GM23338 (cell line): ENCODE results near the gene CD9. TPM values are rescaled to one million over a fixed set of nuclear protein-coding genes. Genes with fewer than 3 reads are reported as not detected.

ENCODE experiments used
- ATAC-seq: fragments of 200-7000 bp; cut with Tn5 transposase; 3 replicates; pipeline ENCODE4 v1.9.1; 2020
- DNase-seq: peaks from one replicate; pipeline ENCODE4 v3.0.0-alpha.2; 2015; ENCODE audit warnings: low spot score
- H2AFZ ChIP-seq: fragments of 200-600 bp; sonication (generic); 2 replicates; pipeline ENCODE4 v1.8.0; 2016; ENCODE audit warnings: antibody characterized with exemption, mild to moderate bottlenecking, moderate library complexity
- H3F3A ChIP-seq: fragments of 200-600 bp; sonication (generic); replicated peaks from 2 replicates; pipeline ENCODE4 v1.8.0; 2017; ENCODE audit warnings: antibody characterized with exemption, mixed run types, low read depth
- H3K27ac ChIP-seq: fragments of 200-600 bp; sonication (generic); 2 replicates; pipeline ENCODE4 v1.6.1; 2016; ENCODE audit warnings: low read depth
- H3K27me3 ChIP-seq: fragments of 200-600 bp; sonication (generic); 2 replicates; pipeline ENCODE4 v1.8.0; 2016; ENCODE audit warnings: mild to moderate bottlenecking, mixed run types, moderate library complexity; ENCODE audit not compliant: insufficient read depth
- H3K36me3 ChIP-seq: fragments of 200-600 bp; sonication (generic); 2 replicates; pipeline ENCODE4 v1.8.0; 2016; ENCODE audit warnings: mild to moderate bottlenecking; ENCODE audit not compliant: insufficient read depth
- H3K4me1 ChIP-seq: fragments of 200-600 bp; sonication (generic); 2 replicates; pipeline ENCODE4 v1.8.0; 2016; ENCODE audit warnings: mild to moderate bottlenecking, moderate library complexity; ENCODE audit not compliant: insufficient read depth
- H3K4me2 ChIP-seq: fragments of 200-600 bp; sonication (generic); 2 replicates; pipeline ENCODE4 v1.7.1; 2017; ENCODE audit warnings: mixed run types
- H3K4me3 ChIP-seq: fragments of 200-600 bp; sonication (generic); 2 replicates; pipeline ENCODE4 v1.6.1; 2016; ENCODE audit warnings: mixed run types
- H3K79me2 ChIP-seq: fragments of 200-600 bp; sonication (generic); replicated peaks from 2 replicates; pipeline ENCODE4 v1.8.0; 2017; ENCODE audit warnings: mild to moderate bottlenecking; ENCODE audit not compliant: insufficient read depth
- H3K9me2 ChIP-seq: fragments of 200-600 bp; sonication (generic); 2 replicates; pipeline ENCODE4 v1.8.0; 2017; ENCODE audit not compliant: insufficient read depth
- H4K20me1 ChIP-seq: fragments of 200-600 bp; sonication (generic); replicated peaks from 2 replicates; pipeline ENCODE4 v1.8.0; 2017; ENCODE audit warnings: mild to moderate bottlenecking; ENCODE audit not compliant: insufficient read depth
- H3K27ac Mint-ChIP-seq: 2 replicates; pipeline ENCODE4 v1.8.0; 2020; ENCODE audit warnings: inconsistent platforms, mild to moderate bottlenecking, moderate library complexity, mixed read lengths
- H3K27me3 Mint-ChIP-seq: 3 replicates; pipeline ENCODE4 v1.8.0; 2022; ENCODE audit warnings: low read depth, mild to moderate bottlenecking, moderate library complexity, mixed read lengths, inconsistent platforms; ENCODE audit not compliant: insufficient read depth, poor library complexity
- H3K36me3 Mint-ChIP-seq: 3 replicates; pipeline ENCODE4 v1.8.0; 2021; ENCODE audit warnings: low read depth, mild to moderate bottlenecking, inconsistent platforms, moderate library complexity, mixed read lengths
- H3K4me1 Mint-ChIP-seq: 3 replicates; pipeline ENCODE4 v1.8.0; 2020; ENCODE audit warnings: mild to moderate bottlenecking, inconsistent platforms, mixed read lengths
- H3K4me3 Mint-ChIP-seq: 3 replicates; pipeline ENCODE4 v1.8.0; 2021; ENCODE audit warnings: moderate library complexity, mild to moderate bottlenecking, inconsistent platforms, mixed read lengths
- H3K9me3 Mint-ChIP-seq: 3 replicates; pipeline ENCODE4 v1.8.0; 2020; ENCODE audit warnings: moderate library complexity, mild to moderate bottlenecking, inconsistent platforms, mixed read lengths
- CREB1 ChIP-seq: fragments of 250-450 bp; sonication (Bioruptor Pico); IDR thresholded peaks from 2 replicates; pipeline ENCODE4 v1.5.0; 2020; ENCODE audit warnings: low read depth, mild to moderate bottlenecking, moderate library complexity
- ETS1 ChIP-seq: IDR thresholded peaks from 2 replicates; pipeline ENCODE4 v1.6.1; 2016; ENCODE audit warnings: antibody characterized with exemption
- EZH2 ChIP-seq: fragments of 200-600 bp; sonication (generic); IDR thresholded peaks from one replicate; pipeline ENCODE4 v1.8.0; 2017; ENCODE audit warnings: antibody characterized with exemption, mild to moderate bottlenecking, low read depth; ENCODE audit not compliant: unreplicated experiment
- REST ChIP-seq: IDR thresholded peaks from one replicate; pipeline ENCODE4 v1.6.1; 2018; ENCODE audit warnings: antibody characterized with exemption; ENCODE audit not compliant: unreplicated experiment
- STAT1 ChIP-seq: IDR thresholded peaks from one replicate; pipeline ENCODE4 v1.6.1; 2016; ENCODE audit warnings: antibody characterized with exemption; ENCODE audit not compliant: unreplicated experiment
- ZNF331 ChIP-seq: fragments of 250-450 bp; sonication (Bioruptor Pico); IDR thresholded peaks from 2 replicates; pipeline ENCODE4 v1.5.0; 2020; ENCODE audit warnings: low read depth, mild to moderate bottlenecking, moderate library complexity
- ZNF462 ChIP-seq: fragments of 250-450 bp; sonication (Bioruptor Pico); IDR thresholded peaks from 2 replicates; pipeline ENCODE4 v1.5.0; 2020; ENCODE audit warnings: mild to moderate bottlenecking, moderate library complexity
- polyA plus RNA-seq: library from polyadenylated mRNA; unstranded; fragments of >200 nt; fragmentation: Nextera tagmentation; extraction: Ambion mirVana; gene quantifications from 2 replicates; pipeline ENCODE4 v1.2.1, GENCODE V29; 2016
- total RNA-seq: library from RNA; depleted of rRNA; stranded (reverse); fragments of >200 nt; shearing (Covaris generic); gene quantifications from 2 replicates; pipeline ENCODE4 v1.2.3, GENCODE V29; 2014

Gene CD9
- total and polyA plus RNA-seq, 2 experiments from 2014 or later = 222 to 251 TPM

- TF ChIP-seq ZNF462 (CRISPR knock-in tag) = no peak
- no peak for TF ChIP-seq EZH2
Observed at GRCh38 chr12:6222078-6222654, 22.0 kb downstream of the CD9 start (continued).

GRCh38 chr12:6223545-6223944, 23.3 kb downstream of the CD9 start:
- Mint-ChIP-seq H3K27me3 (peaks cover 5% of the 10 kb centered on the region), H3K4me3 (no peak overlapping the region), H3K36me3 (peaks cover 51% of the 10 kb centered on the region), H3K4me1 (peaks cover 33% of the 10 kb centered on the region), H3K9me3 (no peaks in the 10 kb centered on the region), H3K27ac (no peak overlapping the region)
- no peak overlapping the region for H3K4me3 ChIP-seq
- no peak for DNase-seq
- H3K9me2 ChIP-seq = no peaks in the 10 kb centered on the region
- no peak overlapping the region for H3K4me2 ChIP-seq
- peaks cover 13% of the 10 kb centered on the region for H3K36me3 ChIP-seq
- H3F3A ChIP-seq = peaks cover 7% of the 10 kb centered on the region; the same call in 1 of the 2 replicates
- H3K4me1 ChIP-seq = peaks cover 14% of the 10 kb centered on the region
- H4K20me1 ChIP-seq = peaks cover 23% of the 10 kb centered on the region
- H3K27ac ChIP-seq = no peak overlapping the region
- H2AFZ ChIP-seq = no peak overlapping the region
- H3K27me3 ChIP-seq = no peaks in the 10 kb centered on the region
- ATAC-seq = peak; percentile 57
- H3K79me2 ChIP-seq = peaks cover 84% of the 10 kb centered on the region
- TF ChIP-seq EZH2 (no peak), CREB1 (CRISPR knock-in tag) (no peak), REST (no peak), STAT1 (no peak), ETS1 (no peak), ZNF331 (CRISPR knock-in tag) (no peak)
